MM.1S (cell line): ENCODE data around the gene VMP1.

Experiments used
- CTCF ChIP-seq: fragments of 300-600 bp; sonication (generic); IDR thresholded peaks from 2 replicates; pipeline ENCODE4 v1.5.1; 2016; ENCODE audit warnings: antibody characterized with exemption, low read length, mixed read lengths
- EZH2 ChIP-seq: fragments of 300-600 bp; sonication (generic); optimal IDR thresholded peaks from 2 replicates; pipeline ENCODE3; 2017; ENCODE audit warnings: low read depth, mild to moderate bottlenecking, antibody characterized with exemption, low read length, mixed read lengths
- EZH2phosphoT487 ChIP-seq: fragments of 300-600 bp; sonication (generic); IDR thresholded peaks from 2 replicates; pipeline ENCODE4 v1.6.1; 2018; ENCODE audit warnings: antibody characterized with exemption, low read length

GRCh38 chr17:59839651-59840328 is 132.3 kb downstream of the VMP1 start:
- TF ChIP-seq CTCF (no peak), EZH2 (no peak), EZH2phosphoT487 (no peak)
